Activated B cell treated with CpG ODN at 0.5 μM for 24 hours (primary cell): ENCODE results near the gene ADAMTS7. TPM values are rescaled to one million over a fixed set of nuclear protein-coding genes. Genes with fewer than 3 reads are reported as not detected.
"Not testable (repeated sequence)": the region's sequence is repeated elsewhere in the genome, so short reads cannot be mapped to it uniquely, and the experiment has no call there.

Source experiments
- ATAC-seq: fragments of 200-7000 bp; cut with Tn5 transposase; one replicate; pipeline ENCODE4 v1.10.0; 2021; ENCODE audit warnings: low read depth, mild to moderate bottlenecking, moderate library complexity
- CTCF ChIA-PET: fragments of 350-600 bp; sonication (Branson Sonifier 250); formaldehyde crosslinking; loops from one replicate; lab custom pipeline; 2021; ENCODE audit warnings: antibody characterized with exemption; lab: Charles Lee
- POLR2A ChIA-PET: fragments of 350-600 bp; sonication (Branson Sonifier 250); formaldehyde crosslinking; loops from one replicate; lab custom pipeline; 2021; ENCODE audit warnings: antibody characterized with exemption; lab: Charles Lee
- DNase-seq: peaks from one replicate; pipeline ENCODE4 v3.0.0; 2022
- H3K27ac Mint-ChIP-seq: one replicate; pipeline ENCODE4 v1.8.0; 2020; ENCODE audit warnings: mixed read lengths
- H3K27me3 Mint-ChIP-seq: one replicate; pipeline ENCODE4 v1.8.0; 2021; ENCODE audit warnings: mixed read lengths
- H3K36me3 Mint-ChIP-seq: one replicate; pipeline ENCODE4 v1.8.0; 2021; ENCODE audit warnings: low read depth, mixed read lengths
- H3K4me1 Mint-ChIP-seq: one replicate; pipeline ENCODE4 v1.8.0; 2021; ENCODE audit warnings: mixed read lengths
- H3K4me3 Mint-ChIP-seq: one replicate; pipeline ENCODE4 v1.8.0; 2020; ENCODE audit warnings: mild to moderate bottlenecking, mixed read lengths
- H3K9me3 Mint-ChIP-seq: one replicate; pipeline ENCODE4 v1.8.0; 2020; ENCODE audit warnings: mixed read lengths
- intact Hi-C: fragments of 100-400 bp; cut with micrococcal nuclease; formaldehyde crosslinking; loops from one replicate; pipeline ENCODE4 v1.15.1; 2024
- total RNA-seq: library from RNA; stranded (reverse); gene quantifications from 2 replicates; pipeline ENCODE4 v1.2.3, GENCODE V29; 2022
- TF ChIP-seq, protein P1 (sequence below): fragments of 200-600 bp; IDR thresholded peaks from one replicate; pipeline ENCODE4 v1.8.0; 2022; ENCODE audit warnings: antibody characterized with exemption, mild to moderate bottlenecking

The ADAMTS7 gene
- total RNA-seq, 1 donor from 2014 or later = 14.1 TPM

DNA sequence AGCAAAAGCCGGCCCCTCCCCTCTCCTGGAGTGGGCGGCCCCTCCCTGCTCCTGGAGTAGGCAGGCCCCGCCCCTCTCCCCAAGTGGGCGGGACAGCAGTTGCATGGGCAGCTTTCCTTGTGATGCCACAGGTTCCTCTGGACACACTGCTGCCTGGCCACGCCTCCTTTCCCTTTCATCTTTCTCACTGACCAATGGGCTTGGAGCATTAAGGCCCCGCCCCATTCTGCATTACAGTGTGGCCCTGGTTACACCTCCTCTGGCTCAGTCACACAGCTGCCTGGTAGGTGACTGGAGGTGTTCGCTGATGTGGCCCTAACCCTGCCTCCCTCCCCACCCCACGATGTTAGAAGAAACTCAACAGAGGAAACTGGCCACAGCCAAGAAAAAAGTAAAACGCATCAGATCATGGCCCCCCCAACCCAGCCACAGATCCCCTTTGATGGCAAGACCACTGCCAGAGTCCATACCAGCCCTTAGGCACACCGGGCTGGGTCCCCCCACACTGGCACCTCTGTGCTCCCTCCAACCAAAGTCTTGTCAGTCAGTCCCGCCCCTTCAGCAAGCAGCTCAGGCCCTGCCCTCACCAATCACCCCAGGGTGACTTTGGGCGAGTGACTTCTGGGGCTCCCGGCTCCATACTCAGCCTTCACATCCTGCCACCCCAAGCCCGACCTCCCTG, 84.3 kb downstream of the ADAMTS7 start:
- intact Hi-C loops = no loop called here
- TF ChIP-seq, protein P1, sequence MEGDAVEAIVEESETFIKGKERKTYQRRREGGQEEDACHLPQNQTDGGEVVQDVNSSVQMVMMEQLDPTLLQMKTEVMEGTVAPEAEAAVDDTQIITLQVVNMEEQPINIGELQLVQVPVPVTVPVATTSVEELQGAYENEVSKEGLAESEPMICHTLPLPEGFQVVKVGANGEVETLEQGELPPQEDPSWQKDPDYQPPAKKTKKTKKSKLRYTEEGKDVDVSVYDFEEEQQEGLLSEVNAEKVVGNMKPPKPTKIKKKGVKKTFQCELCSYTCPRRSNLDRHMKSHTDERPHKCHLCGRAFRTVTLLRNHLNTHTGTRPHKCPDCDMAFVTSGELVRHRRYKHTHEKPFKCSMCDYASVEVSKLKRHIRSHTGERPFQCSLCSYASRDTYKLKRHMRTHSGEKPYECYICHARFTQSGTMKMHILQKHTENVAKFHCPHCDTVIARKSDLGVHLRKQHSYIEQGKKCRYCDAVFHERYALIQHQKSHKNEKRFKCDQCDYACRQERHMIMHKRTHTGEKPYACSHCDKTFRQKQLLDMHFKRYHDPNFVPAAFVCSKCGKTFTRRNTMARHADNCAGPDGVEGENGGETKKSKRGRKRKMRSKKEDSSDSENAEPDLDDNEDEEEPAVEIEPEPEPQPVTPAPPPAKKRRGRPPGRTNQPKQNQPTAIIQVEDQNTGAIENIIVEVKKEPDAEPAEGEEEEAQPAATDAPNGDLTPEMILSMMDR = no peak
- DNase-seq (no peak), ATAC-seq (no peak)
- Mint-ChIP-seq H3K27ac (no peak overlapping the region), H3K36me3 (no peaks in the 10 kb centered on the region), H3K4me3 (no peak overlapping the region), H3K4me1 (no peaks in the 10 kb centered on the region), H3K9me3 (no peaks in the 10 kb centered on the region), H3K27me3 (peaks cover 6% of the 10 kb centered on the region)
- POLR2A ChIA-PET = no interaction called here
- CTCF ChIA-PET = no interaction called here

DNA sequence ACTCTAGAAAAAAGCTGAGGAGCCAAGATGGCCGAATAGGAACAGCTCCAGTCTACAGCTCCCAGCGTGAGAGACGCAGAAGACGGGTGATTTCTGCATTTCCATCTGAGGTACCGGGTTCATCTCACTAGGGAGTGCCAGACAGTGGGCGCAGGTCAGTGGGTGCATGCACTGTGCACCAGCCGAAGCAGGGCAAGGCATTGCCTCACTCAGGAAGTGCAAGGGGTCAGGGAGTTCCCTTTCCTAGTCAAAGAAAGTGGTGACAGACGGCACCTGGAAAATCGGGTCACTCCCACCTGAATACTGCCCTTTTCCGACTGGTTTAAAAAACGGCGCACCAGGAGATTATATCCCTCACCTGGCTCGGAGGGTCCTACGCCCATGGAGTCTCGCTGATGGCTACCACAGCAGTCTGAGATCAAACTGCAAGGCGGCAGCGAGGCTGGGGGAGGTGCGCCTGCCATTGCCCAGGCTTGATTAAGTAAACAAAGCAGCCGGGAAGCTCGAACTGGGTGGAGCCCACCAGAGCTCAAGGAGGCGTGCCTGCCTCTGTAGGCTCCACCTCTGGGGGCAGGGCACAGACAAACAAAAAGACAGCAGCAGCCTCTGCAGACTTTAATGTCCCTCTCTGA, 91.3 kb downstream of the ADAMTS7 start:
- H3K9me3 Mint-ChIP-seq, POLR2A ChIA-PET, DNase-seq, H3K27ac Mint-ChIP-seq, ATAC-seq, CTCF ChIA-PET, intact Hi-C loops, H3K4me3 Mint-ChIP-seq, H3K4me1 Mint-ChIP-seq, H3K36me3 Mint-ChIP-seq: not testable (repeated sequence)
- H3K27me3 Mint-ChIP-seq = peaks cover 28% of the 10 kb centered on the region

DNA sequence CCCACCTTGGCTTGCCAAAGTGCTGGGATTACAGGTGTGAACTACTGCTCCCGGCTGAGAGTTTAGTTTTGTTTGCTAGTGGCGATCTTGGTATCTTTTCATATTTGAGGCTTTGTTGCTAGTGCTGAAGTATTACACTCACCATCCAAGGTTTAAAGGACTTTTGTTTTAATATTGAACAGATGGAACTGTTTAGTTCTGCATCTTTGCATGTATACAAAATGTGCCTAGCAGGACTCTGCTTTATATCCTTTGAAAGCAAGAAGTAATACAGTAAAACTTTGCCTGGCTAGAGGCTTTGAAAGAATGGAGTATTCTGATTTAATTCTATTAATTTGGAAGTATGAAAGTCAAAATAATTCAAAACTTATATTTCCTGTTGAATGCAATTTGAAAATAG, 92.4 kb downstream of the ADAMTS7 start:
- ChIA-PET POLR2A (no interaction called here), CTCF (interaction anchor here (1.1 kb wide), 1 partner anchor 12 kb away, joined by 3 read pairs; no protein-coding TSS in a partner anchor)
- no peaks in the 10 kb centered on the region for H3K4me1 Mint-ChIP-seq
- H3K27me3 Mint-ChIP-seq = peaks cover 31% of the 10 kb centered on the region
- no peak overlapping the region for H3K27ac Mint-ChIP-seq
- TF ChIP-seq, protein P1 = no peak
- no peak overlapping the region for H3K4me3 Mint-ChIP-seq
- DNase-seq = no peak
- ATAC-seq = no peak
- peaks cover 2% of the 10 kb centered on the region for H3K9me3 Mint-ChIP-seq
- no peaks in the 10 kb centered on the region for H3K36me3 Mint-ChIP-seq
- intact Hi-C loops = no loop called here

DNA sequence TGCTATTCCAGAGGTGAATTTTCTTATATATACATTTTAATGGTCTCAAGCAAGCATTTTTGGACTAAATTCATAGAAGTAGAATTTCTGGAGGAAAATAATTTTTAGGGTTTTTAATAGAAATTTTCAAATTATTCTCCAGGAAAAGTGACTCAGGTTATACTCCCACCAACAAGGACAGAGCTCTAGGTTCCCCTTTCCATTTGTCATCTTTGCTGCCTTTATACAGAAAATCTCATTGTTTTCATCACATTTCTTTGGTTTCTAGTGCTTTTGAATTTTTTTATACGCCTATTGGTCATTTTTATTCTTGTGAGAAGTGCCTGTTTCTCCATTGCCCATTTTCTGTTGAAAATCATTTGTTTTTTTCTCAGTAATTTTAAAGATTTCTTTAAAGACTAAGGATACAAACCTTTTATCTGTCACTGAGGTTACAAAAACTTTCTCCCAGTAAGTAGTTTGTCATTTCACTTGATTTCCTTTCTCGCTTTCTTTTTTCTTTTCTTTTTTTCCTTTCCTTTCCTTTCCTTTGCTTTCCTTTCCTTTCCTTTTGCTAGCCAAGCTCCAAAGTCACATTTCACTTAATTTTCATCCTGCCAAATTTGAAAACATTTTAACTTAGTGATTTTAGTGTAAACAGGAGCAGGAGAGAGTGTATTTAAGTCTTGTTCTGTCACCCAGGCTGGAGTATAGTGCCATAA, 93.2 kb downstream of the ADAMTS7 start:
- ATAC-seq = no peak
- TF ChIP-seq, protein P1 = no peak
- H3K36me3 Mint-ChIP-seq = no peaks in the 10 kb centered on the region
- ChIA-PET CTCF (interaction anchor here (1.1 kb wide), 1 partner anchor 11 kb away, joined by 3 read pairs; no protein-coding TSS in a partner anchor), POLR2A (no interaction called here)
- peaks cover 2% of the 10 kb centered on the region for H3K9me3 Mint-ChIP-seq
- DNase-seq = no peak
- intact Hi-C loops = no loop called here
- H3K4me1 Mint-ChIP-seq = no peaks in the 10 kb centered on the region
- no peak overlapping the region for H3K4me3 Mint-ChIP-seq
- peaks cover 31% of the 10 kb centered on the region for H3K27me3 Mint-ChIP-seq
- H3K27ac Mint-ChIP-seq = no peak overlapping the region

DNA sequence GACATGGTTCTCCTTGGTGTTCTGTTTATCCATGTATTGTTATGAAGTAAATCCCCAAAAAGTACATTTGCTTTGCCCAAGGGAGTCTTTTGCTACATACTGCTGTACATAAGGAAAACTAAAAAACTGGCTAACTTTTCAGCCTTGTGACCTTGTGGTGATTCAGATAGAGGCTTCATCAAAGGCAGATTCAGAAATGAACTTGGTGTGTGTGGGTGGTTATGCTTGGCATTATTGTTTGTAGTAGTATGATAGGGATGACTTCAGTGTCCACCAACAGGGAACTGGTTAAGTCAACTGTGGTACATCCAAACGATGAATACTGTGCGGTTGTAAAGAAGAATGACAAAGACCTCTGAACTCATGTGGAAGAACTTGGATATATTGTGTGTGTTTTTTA, 94.6 kb downstream of the ADAMTS7 start:
- H3K4me1 Mint-ChIP-seq = no peaks in the 10 kb centered on the region
- no peak overlapping the region for H3K4me3 Mint-ChIP-seq
- no peak for ATAC-seq
- intact Hi-C loops = no loop called here
- H3K27ac Mint-ChIP-seq = no peak overlapping the region
- TF ChIP-seq, protein P1 = no peak
- peaks cover 29% of the 10 kb centered on the region for H3K27me3 Mint-ChIP-seq
- POLR2A ChIA-PET = no interaction called here
- CTCF ChIA-PET = no interaction called here
- peaks cover 2% of the 10 kb centered on the region for H3K9me3 Mint-ChIP-seq
- DNase-seq = no peak
- no peaks in the 10 kb centered on the region for H3K36me3 Mint-ChIP-seq
